HG03439 (cell line): Measurements from ENCODE around the gene FAM171A1.
"Not testable (repeated sequence)": the region's sequence is repeated elsewhere in the genome, so short reads cannot be mapped to it uniquely, and the experiment has no call there.

Source experiments
- ATAC-seq: cut with Tn5 transposase; IDR thresholded peaks from one replicate; pipeline ENCODE4 v1.9.1; 2021; ENCODE audit warnings: mild to moderate bottlenecking, moderate library complexity; ENCODE audit not compliant: unreplicated experiment

The FAM171A1 gene

DNA sequence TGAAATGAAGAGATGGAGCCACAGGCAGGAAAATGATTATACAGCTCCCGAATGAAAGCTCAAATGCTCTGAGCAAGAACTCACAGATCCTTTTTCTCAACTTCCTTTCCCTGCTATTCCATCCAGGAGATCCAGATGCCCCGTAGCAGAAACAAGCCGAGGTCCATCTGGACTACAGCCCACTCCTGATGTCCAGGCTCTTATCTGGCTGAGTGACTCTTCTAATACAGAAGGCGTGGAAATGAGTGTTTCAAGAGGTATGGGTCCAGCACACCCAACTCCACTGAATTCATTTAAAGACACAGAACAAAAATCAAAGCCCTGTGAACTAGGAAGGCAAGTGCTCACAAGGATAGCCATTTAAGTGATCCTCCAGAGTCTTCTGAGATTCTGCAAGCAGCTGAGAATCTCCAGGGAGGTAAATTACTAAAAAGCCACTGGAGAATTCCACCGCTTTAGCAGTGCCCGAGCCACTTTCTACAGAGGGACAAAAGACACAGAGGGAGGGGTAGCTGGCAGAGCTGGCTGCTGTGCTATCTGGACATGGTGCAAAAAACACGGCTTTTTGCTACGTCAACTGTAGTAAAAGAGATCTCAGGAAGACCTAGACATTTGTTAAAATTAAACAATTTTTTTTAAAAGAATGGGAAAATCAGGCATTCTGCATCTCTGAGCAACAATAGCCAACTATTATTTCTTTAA, 24.5 kb downstream of the FAM171A1 start:
- ATAC-seq, result no peak

- no peak for ATAC-seq
Observed at GRCh38 chr10:15345450-15345849, 25.6 kb downstream of the FAM171A1 start.

GRCh38 chr10:15344876-15345285, 26.2 kb downstream of the FAM171A1 start:
- ATAC-seq, result no peak

GRCh38 chr10:15344256-15344875, 26.7 kb downstream of the FAM171A1 start:
- ATAC-seq, result no peak

- no peak for ATAC-seq
Observed at GRCh38 chr10:15342970-15343369, 28.1 kb downstream of the FAM171A1 start.

DNA sequence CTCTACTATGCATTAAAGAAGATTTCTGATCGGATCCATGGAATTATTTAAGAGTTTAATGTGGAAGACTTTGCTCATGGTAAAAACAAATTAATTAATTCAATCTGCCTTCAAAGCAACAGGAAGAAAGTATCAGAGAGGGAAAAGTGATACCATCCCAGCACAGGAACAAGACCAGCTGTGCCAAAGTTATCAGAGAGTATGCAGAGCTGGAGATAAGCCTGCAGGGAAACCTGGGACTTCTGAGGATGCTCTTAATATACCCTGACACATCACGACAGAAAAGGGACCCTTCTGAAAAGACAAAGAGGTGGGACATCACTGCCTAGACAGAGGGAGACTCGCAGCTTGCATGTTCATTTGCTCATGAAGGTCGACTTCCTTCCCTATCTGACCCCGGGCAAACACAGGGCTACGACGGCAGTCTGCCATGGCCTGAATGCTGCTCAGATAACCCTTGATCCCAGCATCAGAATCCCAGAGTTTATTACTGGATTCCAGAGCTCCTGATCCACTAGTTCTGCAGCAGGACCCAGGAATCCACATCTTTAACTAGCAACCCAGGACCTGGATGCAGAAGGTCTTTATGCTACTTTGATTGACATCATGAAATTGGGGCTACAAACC, 29.5 kb downstream of the FAM171A1 start:
- no peak for ATAC-seq

DNA sequence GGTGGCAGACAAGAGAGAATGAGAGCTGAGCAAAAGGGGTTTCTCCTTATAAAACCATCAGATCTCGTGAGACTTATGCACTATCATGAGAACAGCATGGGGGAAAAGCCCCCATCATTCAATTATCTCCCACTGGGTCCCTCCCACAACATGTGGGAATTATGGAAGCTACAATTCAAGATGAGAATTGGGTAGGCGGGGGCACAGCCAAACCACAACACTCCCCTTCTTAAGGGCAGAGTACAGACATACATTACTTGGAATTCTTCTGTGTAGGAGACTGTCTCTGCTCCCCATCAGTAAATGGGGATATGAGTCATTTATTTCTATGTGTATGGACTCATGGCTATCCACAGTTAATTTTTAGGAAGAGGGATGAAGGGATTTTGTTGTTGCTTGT, 31.2 kb downstream of the FAM171A1 start:
- ATAC-seq, result no peak

DNA sequence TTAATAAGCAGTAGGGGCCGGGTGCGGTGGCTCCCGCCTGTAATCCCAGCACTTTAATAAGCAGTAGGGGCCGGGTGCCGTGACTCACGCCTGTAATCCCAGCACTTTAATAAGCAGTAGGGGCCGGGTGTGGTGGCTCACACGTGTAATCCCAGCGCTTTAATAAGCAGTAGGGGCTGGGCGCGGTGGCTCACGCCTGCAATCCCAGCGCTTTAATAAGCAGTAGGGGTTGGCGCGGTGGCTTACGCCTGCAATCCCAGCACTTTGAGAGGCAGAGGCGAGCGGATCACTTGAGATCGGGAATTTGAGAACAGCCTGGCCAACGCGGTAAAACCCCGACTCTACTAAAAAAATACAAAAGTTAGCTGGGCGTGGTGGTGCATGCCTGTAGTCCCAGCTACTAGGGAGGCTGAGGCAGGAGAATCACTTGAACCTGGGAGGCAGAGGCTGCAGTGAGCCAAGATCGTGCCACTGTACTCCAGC, 33.6 kb downstream of the FAM171A1 start:
- not testable (repeated sequence) for ATAC-seq

DNA sequence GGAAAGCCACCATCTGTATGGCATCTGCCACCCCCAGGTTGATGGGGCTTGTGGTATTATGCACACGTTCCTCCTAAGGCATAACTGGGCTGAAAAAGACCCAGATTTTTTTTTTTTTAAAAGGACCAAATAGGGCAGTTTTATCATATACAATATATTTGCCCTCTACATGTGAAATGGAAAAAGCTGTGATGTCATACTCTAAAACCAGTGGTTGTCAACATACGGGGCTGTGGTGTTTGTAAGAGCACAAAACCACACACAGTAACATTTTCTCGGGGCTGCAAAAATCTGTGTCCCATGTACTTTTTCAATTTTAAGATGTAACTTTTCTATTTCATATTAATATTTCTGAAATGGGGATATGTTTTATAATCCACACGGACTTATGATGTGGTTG, 34.9 kb downstream of the FAM171A1 start:
- no peak for ATAC-seq

GRCh38 chr10:15335508-15335907, 35.6 kb downstream of the FAM171A1 start:
- no peak for ATAC-seq

DNA sequence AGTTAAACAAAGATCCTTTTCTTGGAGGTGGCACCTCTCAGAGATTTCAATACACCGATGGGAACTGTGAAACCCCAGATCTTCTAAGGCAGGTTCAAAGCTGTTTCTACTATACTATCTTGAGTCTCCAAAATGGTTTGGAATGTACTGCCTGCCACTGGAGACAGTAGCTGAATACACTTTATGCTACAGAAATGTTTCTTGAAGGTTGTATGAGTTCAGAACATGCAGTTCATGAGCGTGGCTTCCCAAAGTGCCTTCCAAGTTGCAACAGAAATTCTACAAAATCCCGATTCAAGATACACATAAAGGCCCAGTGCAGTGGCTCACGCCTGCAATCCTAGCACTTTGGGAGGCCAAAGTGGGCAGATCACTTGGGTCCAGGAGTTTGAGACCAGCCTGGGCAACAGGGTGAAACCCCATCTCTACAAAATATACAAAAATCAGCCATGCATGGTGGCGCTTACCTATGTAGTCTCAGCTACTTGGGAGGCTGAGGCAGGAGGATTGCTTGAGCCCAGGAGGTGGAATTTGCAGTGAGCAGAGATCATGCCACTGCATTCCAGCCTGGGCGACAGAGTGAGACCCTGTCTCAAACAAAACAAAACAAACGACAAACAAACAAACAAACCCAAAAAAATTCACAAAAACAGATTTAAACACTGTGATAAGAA, 36.3 kb downstream of the FAM171A1 start:
- ATAC-seq, result no peak

DNA sequence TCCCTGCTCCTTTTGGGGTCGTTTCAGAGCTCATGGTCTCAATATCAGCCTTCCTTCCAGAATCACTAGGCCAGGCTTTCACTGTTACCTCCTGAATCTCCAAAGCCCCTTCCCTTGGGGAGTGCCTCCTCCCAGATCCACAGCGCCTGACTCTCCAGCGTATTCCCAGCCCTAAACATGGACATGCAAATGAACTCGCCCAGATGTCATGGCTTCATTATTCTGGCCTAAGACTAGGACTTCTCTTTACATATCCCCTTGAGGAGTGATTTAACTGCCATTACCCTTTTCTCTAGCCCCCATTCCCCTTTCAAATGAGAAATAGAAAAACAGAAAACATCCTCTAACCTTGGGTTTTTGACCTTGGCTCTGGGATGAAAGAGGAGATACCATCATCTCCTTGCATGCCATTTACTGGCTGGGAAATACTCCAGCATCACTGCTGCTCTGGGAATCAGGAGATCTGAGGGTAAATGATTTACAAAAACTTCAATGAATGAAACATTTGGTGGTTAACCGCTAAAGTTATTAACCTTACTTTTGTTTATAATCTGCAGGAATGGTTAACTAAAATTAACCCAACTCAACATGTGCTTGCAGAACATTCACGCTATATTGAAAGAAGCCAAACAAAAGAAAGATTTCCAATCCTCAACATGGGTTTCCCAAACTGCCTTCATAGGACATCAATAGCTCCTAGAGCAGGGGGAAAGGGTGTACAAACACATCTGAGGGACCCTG, 37.0 kb downstream of the FAM171A1 start:
- no peak for ATAC-seq

GRCh38 chr10:15333181-15333580, 37.9 kb downstream of the FAM171A1 start:
- not testable (repeated sequence) for ATAC-seq

GRCh38 chr10:15331461-15331860, 39.6 kb downstream of the FAM171A1 start:
- no peak for ATAC-seq

GRCh38 chr10:15329437-15329836, 41.7 kb downstream of the FAM171A1 start:
- no peak for ATAC-seq

DNA sequence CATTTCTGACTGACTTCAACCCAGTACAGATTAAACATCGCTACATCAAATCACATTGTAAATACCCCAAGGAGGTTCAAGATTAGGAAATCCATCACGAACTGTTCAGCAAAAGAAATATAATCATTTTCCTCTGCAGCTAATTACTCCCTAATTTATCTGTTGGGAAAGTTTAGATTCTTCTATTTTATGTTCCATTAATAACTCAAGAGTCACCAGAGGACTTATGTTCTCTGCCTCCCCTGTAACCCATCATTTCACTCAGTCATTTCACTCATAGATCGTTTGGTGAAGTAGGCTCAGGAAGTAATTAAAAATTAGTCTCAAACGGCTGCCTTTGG, 45.2 kb downstream of the FAM171A1 start:
- ATAC-seq, result no peak

GRCh38 chr10:15325243-15325943, 45.7 kb downstream of the FAM171A1 start:
- no peak for ATAC-seq

DNA sequence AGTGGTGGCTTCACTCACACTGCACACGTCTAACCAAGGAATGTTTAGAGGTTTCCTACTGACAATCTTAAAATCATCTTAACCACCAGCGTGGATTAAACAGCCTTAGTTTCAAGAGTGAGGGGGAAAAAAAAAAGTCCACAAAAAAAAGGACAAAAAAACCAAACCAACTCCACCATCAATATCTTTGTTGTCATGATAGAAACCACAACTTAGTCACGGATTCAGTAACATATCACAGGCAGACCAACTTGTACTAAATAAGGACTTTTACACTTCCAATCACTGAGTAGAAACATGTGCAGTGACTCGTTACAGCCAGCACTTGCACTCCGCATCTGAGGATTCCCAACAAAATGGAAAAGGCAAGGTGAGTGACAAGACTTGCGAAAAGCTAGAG, 46.5 kb downstream of the FAM171A1 start:
- ATAC-seq, result no peak

DNA sequence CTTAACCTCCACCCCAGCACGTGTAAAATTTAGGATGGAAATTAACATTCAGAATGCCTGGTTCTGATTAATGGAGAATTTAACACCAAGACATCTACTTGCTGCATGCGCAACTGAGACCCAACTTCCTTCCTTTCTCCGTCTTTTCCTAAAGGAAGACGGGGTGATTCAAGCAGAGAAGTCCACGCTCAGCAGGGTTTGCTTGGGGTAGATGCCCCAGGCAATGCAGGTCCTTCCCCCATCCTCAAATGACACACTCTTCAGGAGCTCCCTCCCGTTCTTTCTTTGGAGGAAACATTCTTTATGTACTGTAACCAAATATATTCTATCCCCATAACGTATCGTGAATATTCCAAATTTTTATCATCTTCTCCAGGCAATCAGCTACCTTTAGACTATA, 47.0 kb downstream of the FAM171A1 start:
- ATAC-seq, result no peak

DNA sequence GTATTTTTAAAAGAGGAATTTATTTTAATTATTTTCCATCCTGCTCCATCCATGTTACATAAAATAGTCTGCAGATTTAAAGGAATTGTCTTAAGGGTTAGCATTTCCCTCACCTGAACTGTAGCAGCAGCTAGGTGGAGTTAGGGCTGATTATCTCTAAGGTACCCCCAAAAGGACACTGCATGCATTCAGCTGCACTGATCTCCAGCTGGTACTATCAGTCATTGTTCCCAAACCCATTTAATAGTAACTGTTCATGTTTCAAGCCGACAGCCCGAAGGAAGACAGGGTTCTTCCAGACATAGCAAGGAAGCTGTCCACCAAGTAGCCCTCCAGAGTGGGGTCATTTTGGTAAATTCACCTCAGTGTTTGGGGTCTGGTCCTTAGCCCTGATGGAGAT, 48.7 kb downstream of the FAM171A1 start:
- no peak for ATAC-seq
